Retina (tissue), 1 donor: ENCODE results near the gene MTERF1.
"Not testable (repeated sequence)": the region's sequence is repeated elsewhere in the genome, so short reads cannot be mapped to it uniquely, and the experiment has no call there.

Source experiments
- DNase-seq: peaks from one replicate; pipeline ENCODE4 v3.0.0-alpha.2; 2016

Gene MTERF1

GRCh38 chr7:91883676-91884362 is 3.3 kb upstream of the MTERF1 start:
- no peak for DNase-seq

DNA sequence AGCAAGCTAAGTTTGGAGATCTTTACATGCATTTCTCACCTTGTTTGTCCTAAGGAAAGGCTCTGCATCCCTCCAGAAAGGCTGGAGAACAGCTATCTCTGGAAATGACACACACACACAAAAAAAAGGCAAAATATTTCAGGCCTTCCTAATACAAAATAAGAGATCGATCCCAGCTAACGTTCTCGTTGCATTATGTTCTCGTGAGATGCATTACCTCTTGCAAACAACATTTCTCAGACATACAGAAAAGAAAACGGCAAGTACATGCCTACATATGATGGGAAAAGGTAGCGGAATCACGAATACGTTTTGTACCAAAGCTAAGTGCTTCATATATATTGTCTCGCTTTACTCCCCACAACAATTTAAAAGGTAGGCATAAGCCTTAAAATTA is 488 bp downstream of the MTERF1 start:
- no peak for DNase-seq

GRCh38 chr7:91876391-91877133 is 3.9 kb downstream of the MTERF1 start:
- DNase-seq = no peak

DNA sequence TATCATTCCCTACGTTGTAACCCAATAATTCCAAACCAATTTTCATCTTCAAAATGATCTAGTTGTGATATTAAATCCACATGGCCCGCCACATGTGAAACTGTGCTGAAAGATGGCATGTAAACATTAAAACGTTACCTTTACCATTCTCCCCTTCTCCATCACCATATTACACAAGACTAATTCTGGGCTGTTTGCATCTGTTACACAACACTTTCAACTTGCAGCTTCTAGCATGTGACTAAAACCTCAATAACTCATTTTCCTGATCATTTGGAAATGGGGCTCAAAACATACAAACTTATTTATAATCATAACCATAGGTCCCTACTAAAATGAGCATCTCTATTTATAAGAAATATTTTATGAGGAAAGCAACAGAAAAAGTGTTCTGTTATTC is 4.7 kb downstream of the MTERF1 start:
- no peak for DNase-seq

GRCh38 chr7:91872928-91873327 is 7.6 kb downstream of the MTERF1 start:
- no peak for DNase-seq

DNA sequence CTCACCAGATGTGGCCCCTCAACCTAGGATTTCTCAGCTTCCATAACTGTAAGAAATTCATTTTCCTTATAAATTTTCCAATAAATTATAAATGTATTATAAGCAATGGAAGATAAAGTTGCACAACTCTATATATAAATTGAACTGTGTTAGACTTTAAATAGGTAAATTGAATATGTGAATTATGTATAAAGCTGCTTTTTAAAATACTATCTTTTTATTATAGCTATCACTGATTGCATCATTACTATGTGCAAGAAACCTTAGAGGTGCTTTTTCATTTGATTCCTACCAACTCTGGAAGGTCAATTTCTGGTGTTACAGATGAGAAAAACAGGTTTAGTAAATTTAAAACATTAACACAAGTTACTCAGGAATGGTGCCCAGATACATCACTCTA is 8.4 kb downstream of the MTERF1 start:
- DNase-seq = no peak

GRCh38 chr7:91869661-91870060 is 10.8 kb downstream of the MTERF1 start:
- no peak for DNase-seq

GRCh38 chr7:91866599-91867148 is 13.8 kb downstream of the MTERF1 start:
- DNase-seq = no peak

- DNase-seq = no peak
These were observed 15.0 kb downstream of the MTERF1 start for GRCh38 chr7:91865511-91865910.

DNA sequence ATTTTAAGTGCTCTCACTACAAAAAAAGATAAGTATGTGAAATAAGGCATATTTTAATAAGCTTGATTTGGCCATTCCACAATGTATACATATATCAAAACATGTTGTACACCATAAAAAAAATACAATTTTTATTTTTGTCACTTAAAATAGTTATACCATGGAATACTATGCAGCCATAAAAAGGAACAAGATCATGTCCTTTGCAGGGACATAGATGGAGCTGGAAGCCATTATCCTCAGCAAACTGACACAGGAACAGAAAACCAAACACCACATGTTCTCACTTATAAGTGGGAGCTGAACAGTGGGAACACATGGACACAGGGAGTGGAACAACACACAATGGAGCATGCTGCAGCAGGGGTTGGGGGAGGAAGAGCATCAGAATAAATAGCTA is 15.9 kb downstream of the MTERF1 start:
- DNase-seq = not testable (repeated sequence)

DNA sequence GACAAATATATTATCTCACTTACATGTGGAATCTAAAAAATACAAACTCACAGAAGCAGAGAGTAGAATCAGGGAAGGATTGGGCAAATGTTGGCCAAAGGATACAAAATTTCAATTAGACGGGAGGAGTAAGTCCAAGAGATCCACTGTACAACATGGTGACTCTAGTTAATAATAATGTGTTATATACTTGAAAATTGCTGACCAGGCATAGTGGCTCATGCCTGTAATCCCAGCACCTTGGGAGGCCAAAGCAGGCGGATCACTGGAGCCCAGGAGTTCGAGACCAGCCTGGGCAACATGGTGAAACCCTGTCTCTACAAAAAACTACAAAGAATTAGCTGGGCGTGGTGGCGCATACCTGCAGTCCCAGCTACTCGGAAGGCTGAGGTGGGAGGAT is 16.4 kb downstream of the MTERF1 start:
- no peak for DNase-seq

- no peak for DNase-seq
These were observed 28.2 kb downstream of the MTERF1 start for GRCh38 chr7:91852263-91852741.

- no peak for DNase-seq
These were observed 30.0 kb downstream of the MTERF1 start for GRCh38 chr7:91850455-91850854.

- DNase-seq = no peak
These were observed 32.5 kb downstream of the MTERF1 start for GRCh38 chr7:91847876-91848588.

GRCh38 chr7:91847231-91847630 is 33.3 kb downstream of the MTERF1 start:
- no peak for DNase-seq

- no peak for DNase-seq
These were observed 34.1 kb downstream of the MTERF1 start for GRCh38 chr7:91846436-91846835.

- no peak for DNase-seq
These were observed 36.7 kb downstream of the MTERF1 start for GRCh38 chr7:91843831-91844230.

- no peak for DNase-seq
These were observed 42.1 kb downstream of the MTERF1 start for GRCh38 chr7:91838439-91838838.

GRCh38 chr7:91837397-91838070 is 43.0 kb downstream of the MTERF1 start:
- no peak for DNase-seq

- DNase-seq = no peak
These were observed 44.6 kb downstream of the MTERF1 start for GRCh38 chr7:91835826-91836368.

DNA sequence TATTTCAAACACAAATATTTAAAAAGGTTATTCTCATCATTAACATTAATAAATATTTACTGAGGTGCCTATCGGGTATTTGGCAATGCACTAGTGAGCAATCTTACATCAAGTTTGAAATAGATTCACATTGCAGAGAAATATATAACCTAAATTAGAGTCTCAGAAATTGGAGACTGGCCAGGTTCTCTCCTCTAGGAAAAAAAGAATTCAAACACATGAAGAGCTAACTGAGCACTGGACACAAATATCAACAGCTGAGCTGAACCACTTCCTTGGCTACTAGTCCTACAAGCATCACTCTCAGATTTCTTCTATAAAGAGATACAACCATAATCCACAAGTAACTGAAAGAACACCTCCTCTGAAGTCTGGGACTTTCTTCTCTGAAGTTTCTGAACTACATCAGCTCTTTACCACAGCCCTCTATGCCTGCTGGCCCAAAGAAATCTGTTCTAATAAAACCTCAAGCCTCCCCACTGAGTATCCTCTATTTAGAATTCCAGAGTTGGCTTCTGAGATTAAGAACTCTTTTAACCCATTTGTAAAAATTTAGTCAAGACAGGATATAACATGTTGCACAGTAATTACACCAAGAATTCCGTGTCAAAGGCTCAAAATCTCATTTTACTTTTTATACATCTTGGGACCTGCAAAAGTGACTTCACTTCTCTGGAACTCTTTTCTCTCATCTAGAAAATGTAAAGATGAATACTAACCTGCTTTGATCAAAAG is 45.2 kb downstream of the MTERF1 start:
- DNase-seq = no peak

- DNase-seq = no peak
These were observed 47.9 kb downstream of the MTERF1 start for GRCh38 chr7:91832493-91833045.
